ENCODE measurements around the gene CDH4.

- TF ChIP-seq CTCF (IDR thresholded peaks at IDR 0.05; ENCODE audit: borderline replicate concordance, extremely low read depth, low read length, poor library complexity, severe bottlenecking) = no peak
- no peak for TF ChIP-seq EZH2 (IDR thresholded peaks at IDR 0.05; ENCODE audit: borderline replicate concordance, low read depth, low read length, severe bottlenecking)
Observed at GRCh38 chr20:61846074-61846473, 594.0 kb downstream of the CDH4 start.
